Ovary (tissue), 9 donors: ENCODE results near the gene HPS3. TPM values are rescaled to one million over a fixed set of nuclear protein-coding genes. Genes with fewer than 3 reads are reported as not detected.

Experiments
- DNase-seq, 5 donors: peaks; one replicate each; pipeline ENCODE4 v3.0.0-alpha.2; 2019 to 2020
- H3K27ac ChIP-seq, 2 donors: fragments of 200-600 bp; one replicate each; pipeline versions ENCODE4 v1.5.1 to v1.8.0; 2019 to 2022
- H3K27me3 ChIP-seq: fragments of 200-600 bp; one replicate; pipeline ENCODE4 v1.8.0; 2022
- H3K36me3 ChIP-seq: fragments of 200-600 bp; sonication (generic); one replicate; pipeline ENCODE4 v1.5.1; 2019
- H3K4me1 ChIP-seq: one replicate; pipeline ENCODE4 v1.8.1; 2013; ENCODE audit warnings: mild to moderate bottlenecking, moderate library complexity; ENCODE audit not compliant: insufficient read depth
- H3K4me3 ChIP-seq: fragments of 200-600 bp; sonication (generic); one replicate; pipeline ENCODE4 v1.5.1; 2017
- H3K9me3 ChIP-seq, 2 donors: fragments of 200-600 bp in 1 of 2; sonication (generic) in 1 of 2; one replicate each; pipeline versions ENCODE4 v1.5.1 to v1.8.1; 2013 to 2019; ENCODE audit warnings: mild to moderate bottlenecking in 1 of 2, moderate library complexity in 1 of 2
- CTCF ChIP-seq, 3 donors: fragments of 450-650 bp in 2 of 3; fragments of 200-600 bp in 1 of 3; IDR thresholded peaks; one replicate each; pipeline versions ENCODE4 v1.5.1 to v1.8.0; 2016 to 2022; ENCODE audit warnings: antibody characterized with exemption in 3 of 3, mild to moderate bottlenecking in 1 of 3
- EP300 ChIP-seq: sonication (generic); formaldehyde crosslinking; IDR thresholded peaks from one replicate; pipeline ENCODE4 v1.6.1; 2017; ENCODE audit warnings: antibody characterized with exemption
- POLR2A ChIP-seq: fragments of 450-650 bp; IDR thresholded peaks from one replicate; pipeline ENCODE4 v1.6.1; 2017; ENCODE audit warnings: antibody characterized with exemption, mild to moderate bottlenecking, moderate library complexity
- WGBS, 3 donors: extraction: QIAGEN DNeasy Blood & Tissue Kit in 1 of 3; methylation state at CpG; one replicate each; pipeline versions ENCODE4 v1.1.5 to v1.1.7; 2013 to 2017; 5-methylcytosine and 5-hydroxymethylcytosine counted together
- intact Hi-C, 4 donors: fragments of 100-400 bp; cut with DNase I; formaldehyde crosslinking; loops; one replicate each; pipeline versions ENCODE4 v1.11.0 to v1.15.1; 2022 to 2023
- polyA plus RNA-seq, 2 donors: library from polyadenylated mRNA; stranded (reverse); fragments of 200-250 nt in 1 of 2; fragments of 350-450 nt in 1 of 2; fragmentation: Illumina TruSeq in 1 of 2; extraction: RNeasy Lipid Tissue Mini Kit (QIAGEN cat#74804) in 1 of 2; gene quantifications; one replicate each; pipeline ENCODE4 v1.2.3, GENCODE V29; 2013 to 2014
- total RNA-seq, 7 donors: library from RNA; depleted of rRNA in 2 of 7; stranded (reverse); fragments of >200 nt in 2 of 7; fragmentation: NEBNext Ultra II Directional in 3 of 7; extraction: Animal tissue kit (Norgen Biotek cat#: 25700) in 3 of 7; gene quantifications; one replicate each; pipeline versions ENCODE4 v1.1.0 to v1.2.4, GENCODE V29; 2016 to 2023
- donor health status: DM: no; HTN: no; CAD: no; lungs with moderate emphysema.
- donor health status: DM: no; HTN: no; CAD: no.
- donor health status: Bipolar disorder and iron deficiency.
- donor health status: DM: yes; HTN: yes; CAD: no.
- donor health status: DM: no; HTN: no; CAD: no.
- donor health status: DM: yes; HTN: yes; CAD: no.

The HPS3 gene
- total and polyA plus RNA-seq, 9 donors: 11.4 to 25.2 (median 17.5) TPM

- Histone ChIP-seq H3K9me3 (no peaks in the 10 kb centered on the region), H3K4me3 (no peak overlapping the region), H3K27ac (no peak overlapping the region), H3K4me1 (no peaks in the 10 kb centered on the region), H3K27me3 (no peaks in the 10 kb centered on the region), H3K36me3 (no peaks in the 10 kb centered on the region)
- WGBS, 3 donors: 11 to 21% (median 16%) methylated on average over 5 of the region's 5 CpGs
- DNase-seq: no peak
- TF ChIP-seq POLR2A: no peak
- no peak for TF ChIP-seq EP300
- no peak for TF ChIP-seq CTCF (IDR thresholded peaks at IDR 0.05)
- intact Hi-C loops: no loop called here
Observed at GRCh38 chr3:149197669-149198068, 68.2 kb downstream of the HPS3 start.

- intact Hi-C loops: no loop called here
- TF ChIP-seq POLR2A: no peak
- no peak for TF ChIP-seq CTCF (IDR thresholded peaks at IDR 0.05)
- no peak for TF ChIP-seq EP300
- Histone ChIP-seq H3K9me3 (no peaks in the 10 kb centered on the region), H3K4me3 (no peak overlapping the region), H3K4me1 (no peaks in the 10 kb centered on the region), H3K27me3 (no peaks in the 10 kb centered on the region), H3K27ac (no peak overlapping the region), H3K36me3 (no peaks in the 10 kb centered on the region)
- DNase-seq: no peak
- WGBS, 3 donors: 78 to 85% (median 82%) methylated on average over 7 of the region's 7 CpGs
Observed at GRCh38 chr3:149198611-149199010, 69.2 kb downstream of the HPS3 start.

GRCh38 chr3:149199474-149199873, 70.0 kb downstream of the HPS3 start:
- intact Hi-C loops: no loop called here
- WGBS, 3 donors: 29 to 45% (median 35%) methylated on average over 4 of the region's 4 CpGs
- TF ChIP-seq CTCF (IDR thresholded peaks at IDR 0.05) (no peak), POLR2A (no peak), EP300 (no peak)
- Histone ChIP-seq H3K4me1 (no peaks in the 10 kb centered on the region), H3K36me3 (no peaks in the 10 kb centered on the region), H3K9me3 (no peaks in the 10 kb centered on the region), H3K27ac (no peak overlapping the region), H3K4me3 (no peak overlapping the region), H3K27me3 (no peaks in the 10 kb centered on the region)
- no peak for DNase-seq

GRCh38 chr3:149203758-149204157, 74.3 kb downstream of the HPS3 start:
- Histone ChIP-seq H3K27me3 (no peaks in the 10 kb centered on the region), H3K9me3 (no peaks in the 10 kb centered on the region), H3K4me3 (no peak overlapping the region), H3K27ac (no peak overlapping the region), H3K36me3 (no peaks in the 10 kb centered on the region), H3K4me1 (no peaks in the 10 kb centered on the region)
- DNase-seq: no peak
- intact Hi-C loops: no loop called here
- 80 to 92% (median 87%) methylated on average over 3 of the region's 3 CpGs for WGBS, 3 donors
- TF ChIP-seq POLR2A: no peak
- TF ChIP-seq EP300: no peak
- no peak for TF ChIP-seq CTCF (IDR thresholded peaks at IDR 0.05)
